Stimulated activated CD8-positive, alpha-beta memory T cell treated with anti-CD3 and anti-CD28 coated beads, Interleukin-4, amount 100 ng/mL, for 1 hour (primary cell): ENCODE measurements around the gene MAGI2.

Experiments used
- DNase-seq, 2 donors: peaks; one replicate each; pipeline ENCODE4 v3.0.0-alpha.2; 2020; ENCODE audit warnings: low read depth in 2 of 2, low spot score in 1 of 2

The MAGI2 gene

GRCh38 chr7:78169992-78170391, 1283.5 kb downstream of the MAGI2 start:
- no peak for DNase-seq

GRCh38 chr7:78168865-78169264, 1284.6 kb downstream of the MAGI2 start:
- no peak for DNase-seq

GRCh38 chr7:78167860-78168259, 1285.6 kb downstream of the MAGI2 start:
- DNase-seq = no peak

- no peak for DNase-seq
Observed at GRCh38 chr7:78165854-78166253, 1287.6 kb downstream of the MAGI2 start.

- no peak for DNase-seq
Observed at GRCh38 chr7:78165454-78165853, 1288.0 kb downstream of the MAGI2 start.

GRCh38 chr7:78164459-78164858, 1289.0 kb downstream of the MAGI2 start:
- DNase-seq = no peak

GRCh38 chr7:78161781-78162180, 1291.7 kb downstream of the MAGI2 start:
- DNase-seq = no peak

- DNase-seq = no peak
Observed at GRCh38 chr7:78159545-78159944, 1293.9 kb downstream of the MAGI2 start.

- no peak for DNase-seq
Observed at GRCh38 chr7:78153285-78153684, 1300.2 kb downstream of the MAGI2 start.

GRCh38 chr7:78151229-78151628, 1302.2 kb downstream of the MAGI2 start:
- no peak for DNase-seq

GRCh38 chr7:78149787-78150186, 1303.7 kb downstream of the MAGI2 start:
- DNase-seq = no peak

- no peak for DNase-seq
Observed at GRCh38 chr7:78148166-78148894, 1305.1 kb downstream of the MAGI2 start.

- DNase-seq = no peak
Observed at GRCh38 chr7:78146546-78146945, 1306.9 kb downstream of the MAGI2 start.

- DNase-seq = no peak
Observed at GRCh38 chr7:78143661-78144060, 1309.8 kb downstream of the MAGI2 start.

GRCh38 chr7:78141522-78142281, 1311.8 kb downstream of the MAGI2 start:
- no peak for DNase-seq

GRCh38 chr7:78140109-78140508, 1313.4 kb downstream of the MAGI2 start:
- DNase-seq = no peak

- no peak for DNase-seq
Observed at GRCh38 chr7:78139335-78139734, 1314.1 kb downstream of the MAGI2 start.

GRCh38 chr7:78134774-78135173, 1318.7 kb downstream of the MAGI2 start:
- DNase-seq = no peak

- DNase-seq = no peak
Observed at GRCh38 chr7:78134256-78134655, 1319.2 kb downstream of the MAGI2 start.

GRCh38 chr7:78130446-78131215, 1322.8 kb downstream of the MAGI2 start:
- no peak for DNase-seq

- DNase-seq = no peak
Observed at GRCh38 chr7:78129865-78130264, 1323.6 kb downstream of the MAGI2 start.

GRCh38 chr7:78127009-78127408, 1326.5 kb downstream of the MAGI2 start:
- DNase-seq = no peak
